ENCODE measurements around the gene PTK6.
"Not testable (repeated sequence)": the region's sequence is repeated elsewhere in the genome, so short reads cannot be mapped to it uniquely, and the experiment has no call there.

DNA sequence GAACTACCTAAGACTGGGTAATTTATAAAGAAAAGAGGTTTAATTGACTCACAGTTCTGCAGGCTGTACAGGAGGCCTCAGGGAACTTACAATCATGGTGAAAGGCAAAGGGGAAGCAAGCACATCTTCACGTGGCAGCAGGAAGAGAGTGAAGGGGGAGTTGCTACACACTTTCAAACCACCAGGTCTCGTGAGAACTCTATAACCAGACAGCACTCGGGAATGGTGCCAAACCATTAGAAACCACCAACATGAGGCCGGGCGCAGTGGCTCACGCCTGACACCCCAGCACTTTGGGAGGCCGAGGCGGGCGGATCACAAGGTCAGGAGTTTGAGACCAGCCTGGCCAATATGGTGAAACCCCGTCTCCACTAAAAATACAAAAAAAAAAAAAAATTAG lies 22.7 kb downstream of the PTK6 start:
- TF ChIP-seq POLR2AphosphoS5, CTCF (IDR thresholded peaks at IDR 0.05): not testable (repeated sequence)

Measured in breast epithelium (tissue), 3 donors.